ENCODE measurements around the gene GHDC. TPM values are rescaled to one million over a fixed set of nuclear protein-coding genes. Genes with fewer than 3 reads are reported as not detected.

Gene GHDC
- polyA plus RNA-seq, 1 donor from 2014 or later: 3.2 TPM

DNA sequence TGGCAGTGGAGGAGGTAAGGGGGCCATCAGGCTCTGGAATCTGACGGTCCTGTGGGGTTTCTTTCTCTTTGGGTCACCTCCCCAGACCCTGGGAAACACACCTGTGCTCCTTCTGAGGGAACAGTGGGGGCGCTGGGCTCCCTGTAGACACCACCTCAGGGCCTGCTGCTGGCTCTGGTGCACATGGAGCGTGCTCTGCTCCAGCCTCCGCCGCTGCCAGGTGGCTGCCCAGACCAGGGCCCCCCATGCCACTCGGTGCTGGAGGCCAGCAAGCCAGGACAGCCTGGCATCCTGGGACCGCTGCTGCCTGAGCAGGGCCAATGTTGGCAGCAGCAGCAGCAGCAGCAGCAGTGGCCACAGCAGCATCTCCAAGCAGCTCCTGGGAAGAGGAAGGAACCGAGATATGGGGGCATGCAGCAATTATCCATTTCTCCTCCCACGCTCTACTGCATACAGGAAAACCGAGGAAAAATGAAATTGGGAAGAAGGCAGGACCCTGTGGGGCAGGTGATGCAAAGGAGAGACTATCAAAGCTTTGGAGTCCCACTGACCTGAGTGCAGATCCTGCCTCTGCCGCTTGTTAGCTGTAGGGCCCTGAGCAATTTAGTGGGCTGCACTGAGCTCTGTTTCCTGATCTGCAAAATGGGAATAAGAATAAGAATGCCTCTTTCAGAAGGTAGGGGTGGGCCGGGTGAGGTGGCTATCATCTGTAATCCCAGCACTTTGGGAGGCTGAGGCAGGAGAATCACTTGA lies 902 bp downstream of the GHDC start:
- Histone ChIP-seq H3K9me2 (ENCODE audit: insufficient read depth, low read length) (no peaks in the 10 kb centered on the region), H2AFZ (ENCODE audit: low read depth, low read length) (no peak overlapping the region), H3K36me3 (ENCODE audit: insufficient read depth, low read length) (no peaks in the 10 kb centered on the region), H3K4me2 (ENCODE audit: low read length) (no peak overlapping the region), H3K9me3 (ENCODE audit: low read length) (no peaks in the 10 kb centered on the region), H3K4me3 (ENCODE audit: low read length) (no peak overlapping the region), H4K20me1 (ENCODE audit: insufficient read depth) (no peaks in the 10 kb centered on the region), H3F3A (ENCODE audit: insufficient read depth, low read length, poor library complexity, severe bottlenecking) (no peaks in the 10 kb centered on the region), H3K9ac (ENCODE audit: low read length) (no peak overlapping the region), H3K79me2 (replicated peaks; ENCODE audit: insufficient read depth, low read length) (no peaks in the 10 kb centered on the region), H3K27ac (ENCODE audit: low read length) (no peak overlapping the region), H3K27me3 (ENCODE audit: insufficient read depth, low read depth, low read length) (no peaks in the 10 kb centered on the region)
- TF ChIP-seq SMC3 (conservative IDR thresholded peaks at IDR 0.05; ENCODE audit: poor library complexity): no peak

DNA sequence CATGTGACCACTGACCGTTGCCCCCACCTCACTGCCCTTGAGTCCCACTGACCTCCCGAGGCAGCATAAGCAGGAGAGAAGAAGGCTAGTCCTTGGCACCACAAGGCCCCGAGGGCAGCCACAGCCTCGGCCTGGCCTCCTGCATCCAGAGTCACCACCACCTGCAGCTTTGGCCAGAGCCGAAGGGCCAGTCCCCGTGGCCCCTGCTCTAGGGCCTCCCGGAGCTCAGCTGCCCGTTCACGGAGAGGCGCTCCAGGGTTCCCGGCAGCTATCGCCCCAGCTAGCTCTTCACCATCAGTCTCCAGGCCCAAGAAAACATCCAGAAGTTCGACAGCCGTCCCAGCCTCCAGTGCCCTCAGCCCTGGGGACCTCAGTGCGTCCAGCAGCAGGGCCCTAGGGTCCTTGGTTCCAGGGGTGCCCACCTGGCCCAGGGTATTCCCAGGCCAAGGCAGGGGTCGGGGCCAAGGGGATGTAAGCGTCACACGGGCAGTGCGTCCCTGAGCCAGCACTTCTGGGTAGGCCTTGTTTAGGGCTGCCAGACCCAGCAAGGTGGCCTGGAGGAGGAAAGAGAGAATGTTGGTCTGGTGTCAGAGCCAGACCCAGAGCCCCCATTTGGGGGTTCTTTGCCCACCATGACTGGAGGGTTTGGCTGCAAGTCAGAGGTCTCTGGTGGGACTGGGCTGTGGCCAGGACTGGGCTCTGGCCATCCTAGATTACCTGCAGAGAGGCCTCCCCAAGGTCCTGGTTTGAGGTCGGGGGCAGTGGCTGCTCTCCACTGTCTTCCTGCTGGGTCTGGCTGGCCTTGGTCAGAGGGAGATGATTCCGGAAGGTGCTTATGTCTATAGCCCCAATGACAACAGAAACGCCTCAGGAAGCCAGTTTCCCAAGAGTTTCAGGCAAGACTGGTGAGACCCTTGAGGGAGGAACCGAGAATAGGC lies 1.8 kb downstream of the GHDC start:
- H3F3A ChIP-seq (ENCODE audit: insufficient read depth, low read length, poor library complexity, severe bottlenecking): no peaks in the 10 kb centered on the region
- H3K4me3 ChIP-seq (ENCODE audit: low read length): no peak overlapping the region
- H3K36me3 ChIP-seq (ENCODE audit: insufficient read depth, low read length): no peaks in the 10 kb centered on the region
- H4K20me1 ChIP-seq (ENCODE audit: insufficient read depth): no peaks in the 10 kb centered on the region
- H3K9me3 ChIP-seq (ENCODE audit: low read length): no peaks in the 10 kb centered on the region
- H2AFZ ChIP-seq (ENCODE audit: low read depth, low read length): no peak overlapping the region
- TF ChIP-seq MXI1 (conservative IDR thresholded peaks at IDR 0.05; ENCODE audit: poor library complexity, severe bottlenecking): no peak
- no peak for TF ChIP-seq EP300 (conservative IDR thresholded peaks at IDR 0.05; ENCODE audit: poor library complexity, severe bottlenecking)
- H3K27me3 ChIP-seq (ENCODE audit: insufficient read depth, low read depth, low read length): no peaks in the 10 kb centered on the region
- no peak overlapping the region for H3K9ac ChIP-seq (ENCODE audit: low read length)
- H3K27ac ChIP-seq (ENCODE audit: low read length): no peak overlapping the region
- H3K79me2 ChIP-seq (replicated peaks; ENCODE audit: insufficient read depth, low read length): no peaks in the 10 kb centered on the region
- no peak overlapping the region for H3K4me2 ChIP-seq (ENCODE audit: low read length)
- no peaks in the 10 kb centered on the region for H3K9me2 ChIP-seq (ENCODE audit: insufficient read depth, low read length)

DNA sequence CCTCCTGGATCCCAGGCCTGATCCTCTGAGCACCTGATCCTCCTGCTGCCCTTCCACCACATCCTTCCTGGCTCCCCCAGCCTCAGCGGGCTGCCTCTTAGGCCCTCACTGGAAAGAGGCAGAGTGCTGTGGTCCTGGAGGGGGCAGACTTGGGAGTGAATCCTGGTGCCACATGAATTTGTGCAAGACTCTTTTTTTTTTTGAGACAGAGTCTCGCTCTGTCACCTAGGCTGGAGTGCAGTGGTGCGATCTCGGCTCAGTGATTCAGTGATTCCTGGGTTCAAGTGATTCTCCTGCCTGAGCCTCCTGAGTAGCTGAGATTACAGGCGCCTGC lies 3.1 kb downstream of the GHDC start:
- no peaks in the 10 kb centered on the region for H3K36me3 ChIP-seq (ENCODE audit: insufficient read depth, low read length)
- TF ChIP-seq, protein P1, sequence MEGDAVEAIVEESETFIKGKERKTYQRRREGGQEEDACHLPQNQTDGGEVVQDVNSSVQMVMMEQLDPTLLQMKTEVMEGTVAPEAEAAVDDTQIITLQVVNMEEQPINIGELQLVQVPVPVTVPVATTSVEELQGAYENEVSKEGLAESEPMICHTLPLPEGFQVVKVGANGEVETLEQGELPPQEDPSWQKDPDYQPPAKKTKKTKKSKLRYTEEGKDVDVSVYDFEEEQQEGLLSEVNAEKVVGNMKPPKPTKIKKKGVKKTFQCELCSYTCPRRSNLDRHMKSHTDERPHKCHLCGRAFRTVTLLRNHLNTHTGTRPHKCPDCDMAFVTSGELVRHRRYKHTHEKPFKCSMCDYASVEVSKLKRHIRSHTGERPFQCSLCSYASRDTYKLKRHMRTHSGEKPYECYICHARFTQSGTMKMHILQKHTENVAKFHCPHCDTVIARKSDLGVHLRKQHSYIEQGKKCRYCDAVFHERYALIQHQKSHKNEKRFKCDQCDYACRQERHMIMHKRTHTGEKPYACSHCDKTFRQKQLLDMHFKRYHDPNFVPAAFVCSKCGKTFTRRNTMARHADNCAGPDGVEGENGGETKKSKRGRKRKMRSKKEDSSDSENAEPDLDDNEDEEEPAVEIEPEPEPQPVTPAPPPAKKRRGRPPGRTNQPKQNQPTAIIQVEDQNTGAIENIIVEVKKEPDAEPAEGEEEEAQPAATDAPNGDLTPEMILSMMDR (IDR thresholded peaks at IDR 0.05; ENCODE audit: poor library complexity, severe bottlenecking): no peak
- TF ChIP-seq, protein P2, sequence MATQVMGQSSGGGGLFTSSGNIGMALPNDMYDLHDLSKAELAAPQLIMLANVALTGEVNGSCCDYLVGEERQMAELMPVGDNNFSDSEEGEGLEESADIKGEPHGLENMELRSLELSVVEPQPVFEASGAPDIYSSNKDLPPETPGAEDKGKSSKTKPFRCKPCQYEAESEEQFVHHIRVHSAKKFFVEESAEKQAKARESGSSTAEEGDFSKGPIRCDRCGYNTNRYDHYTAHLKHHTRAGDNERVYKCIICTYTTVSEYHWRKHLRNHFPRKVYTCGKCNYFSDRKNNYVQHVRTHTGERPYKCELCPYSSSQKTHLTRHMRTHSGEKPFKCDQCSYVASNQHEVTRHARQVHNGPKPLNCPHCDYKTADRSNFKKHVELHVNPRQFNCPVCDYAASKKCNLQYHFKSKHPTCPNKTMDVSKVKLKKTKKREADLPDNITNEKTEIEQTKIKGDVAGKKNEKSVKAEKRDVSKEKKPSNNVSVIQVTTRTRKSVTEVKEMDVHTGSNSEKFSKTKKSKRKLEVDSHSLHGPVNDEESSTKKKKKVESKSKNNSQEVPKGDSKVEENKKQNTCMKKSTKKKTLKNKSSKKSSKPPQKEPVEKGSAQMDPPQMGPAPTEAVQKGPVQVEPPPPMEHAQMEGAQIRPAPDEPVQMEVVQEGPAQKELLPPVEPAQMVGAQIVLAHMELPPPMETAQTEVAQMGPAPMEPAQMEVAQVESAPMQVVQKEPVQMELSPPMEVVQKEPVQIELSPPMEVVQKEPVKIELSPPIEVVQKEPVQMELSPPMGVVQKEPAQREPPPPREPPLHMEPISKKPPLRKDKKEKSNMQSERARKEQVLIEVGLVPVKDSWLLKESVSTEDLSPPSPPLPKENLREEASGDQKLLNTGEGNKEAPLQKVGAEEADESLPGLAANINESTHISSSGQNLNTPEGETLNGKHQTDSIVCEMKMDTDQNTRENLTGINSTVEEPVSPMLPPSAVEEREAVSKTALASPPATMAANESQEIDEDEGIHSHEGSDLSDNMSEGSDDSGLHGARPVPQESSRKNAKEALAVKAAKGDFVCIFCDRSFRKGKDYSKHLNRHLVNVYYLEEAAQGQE (IDR thresholded peaks at IDR 0.05; ENCODE audit: borderline replicate concordance): no peak
- no peak for TF ChIP-seq POLR2AphosphoS5 (IDR thresholded peaks at IDR 0.05)
- TF ChIP-seq SMC3 (conservative IDR thresholded peaks at IDR 0.05; ENCODE audit: poor library complexity): no peak
- no peak for TF ChIP-seq EZH2 (IDR thresholded peaks at IDR 0.05; ENCODE audit: borderline replicate concordance, insufficient read depth, low read length, poor library complexity, severe bottlenecking)
- no peak for TF ChIP-seq EP300 (conservative IDR thresholded peaks at IDR 0.05; ENCODE audit: poor library complexity, severe bottlenecking)
- no peak for TF ChIP-seq MXI1 (conservative IDR thresholded peaks at IDR 0.05; ENCODE audit: poor library complexity, severe bottlenecking)
- no peak for TF ChIP-seq TAF1 (IDR thresholded peaks at IDR 0.05; ENCODE audit: low read depth)
- TF ChIP-seq RAD21 (conservative IDR thresholded peaks at IDR 0.05): no peak
- H3K4me2 ChIP-seq (ENCODE audit: low read length): no peak overlapping the region
- H3F3A ChIP-seq (ENCODE audit: insufficient read depth, low read length, poor library complexity, severe bottlenecking): no peaks in the 10 kb centered on the region
- no peaks in the 10 kb centered on the region for H3K9me3 ChIP-seq (ENCODE audit: low read length)
- H3K79me2 ChIP-seq (replicated peaks; ENCODE audit: insufficient read depth, low read length): no peaks in the 10 kb centered on the region
- H3K4me3 ChIP-seq (ENCODE audit: low read length): no peak overlapping the region
- H3K9ac ChIP-seq (ENCODE audit: low read length): no peak overlapping the region
- H2AFZ ChIP-seq (ENCODE audit: low read depth, low read length): no peak overlapping the region
- H4K20me1 ChIP-seq (ENCODE audit: insufficient read depth): no peaks in the 10 kb centered on the region
- H3K27me3 ChIP-seq (ENCODE audit: insufficient read depth, low read depth, low read length): no peaks in the 10 kb centered on the region
- H3K9me2 ChIP-seq (ENCODE audit: insufficient read depth, low read length): no peaks in the 10 kb centered on the region
- H3K27ac ChIP-seq (ENCODE audit: low read length): no peak overlapping the region

All from neural cell (in vitro differentiated cells).